SK-N-SH (cell line): Measurements from ENCODE around the gene BCAS3. TPM values are rescaled to one million over a fixed set of nuclear protein-coding genes. Genes with fewer than 3 reads are reported as not detected.

Experiments used
- CTCF ChIA-PET: fragments of 300-600, 350-600 bp; formaldehyde crosslinking; extraction: SDS; loops from one replicate; lab custom pipeline; 2021; lab: Yijun Ruan, JAX
- POLR2A ChIA-PET: fragments of 350-600 bp; sonication (Branson Sonifier 250); formaldehyde crosslinking; extraction: SDS; loops from one replicate; lab custom pipeline; 2020; ENCODE audit warnings: antibody characterized with exemption, inconsistent platforms; lab: Yijun Ruan, JAX
- DNase-seq: peaks from one replicate; pipeline ENCODE4 v3.0.0; 2012
- H2AFZ ChIP-seq: fragments of 200-600 bp; sonication (generic); 2 replicates; pipeline ENCODE4 v1.8.1; 2016; ENCODE audit warnings: antibody characterized with exemption, mild to moderate bottlenecking, low read depth
- H3F3A ChIP-seq: fragments of 200-600 bp; sonication (generic); replicated peaks from 2 replicates; pipeline ENCODE3; 2016; ENCODE audit warnings: antibody characterized with exemption, mild to moderate bottlenecking; ENCODE audit not compliant: insufficient read depth
- H3K27ac ChIP-seq, 2 experiments: fragments of 200-500 bp in 1 of 2; fragments of 200-600 bp in 1 of 2; sonication (Bioruptor generic) in 1 of 2; sonication (generic), shearing (Covaris generic) in 1 of 2; 2 replicates each; pipeline versions ENCODE4 v1.5.1 to v1.6.1; 2014 to 2016; ENCODE audit warnings: low read depth in 2 of 2, inconsistent platforms in 1 of 2, low read length in 1 of 2, mild to moderate bottlenecking in 1 of 2, mixed read lengths in 1 of 2
- H3K27me3 ChIP-seq: fragments of 200-600 bp; sonication (generic), shearing (Covaris generic); 2 replicates; pipeline ENCODE4 v1.6.1; 2016; ENCODE audit warnings: mixed run types; ENCODE audit not compliant: insufficient read depth
- H3K36me3 ChIP-seq, 2 experiments: fragments of 200-500 bp in 1 of 2; fragments of 200-600 bp in 1 of 2; sonication (Bioruptor generic) in 1 of 2; sonication (generic) in 1 of 2; replicated peaks in 1 of 2; 2 replicates each; pipeline versions ENCODE3 to v1.5.1; 2014 to 2016; ENCODE audit warnings: low read length in 1 of 2, mild to moderate bottlenecking in 1 of 2; ENCODE audit not compliant: insufficient read depth in 2 of 2, control insufficient read depth in 1 of 2
- H3K4me1 ChIP-seq, 2 experiments: fragments of 200-500 bp in 1 of 2; fragments of 200-600 bp in 1 of 2; sonication (Bioruptor generic) in 1 of 2; sonication (generic), shearing (Covaris generic) in 1 of 2; 2 replicates each; pipeline versions ENCODE4 v1.5.1 to v1.6.1; 2014 to 2016; ENCODE audit warnings: low read depth in 1 of 2, low read length in 1 of 2, mixed run types in 1 of 2; ENCODE audit not compliant: insufficient read depth in 2 of 2, control insufficient read depth in 1 of 2
- H3K4me2 ChIP-seq: fragments of 200-600 bp; sonication (generic), shearing (Covaris generic); 2 replicates; pipeline ENCODE4 v1.6.1; 2017; ENCODE audit warnings: mixed run types
- H3K4me3 ChIP-seq, 2 experiments: fragments of 200-500 bp in 1 of 2; fragments of 200-600 bp in 1 of 2; sonication (Bioruptor generic) in 1 of 2; sonication (generic), shearing (Covaris generic) in 1 of 2; 2 replicates each; pipeline versions ENCODE4 v1.5.1 to v1.8.1; 2014 to 2016; ENCODE audit warnings: low read depth in 2 of 2, inconsistent platforms in 1 of 2, low read length in 1 of 2, mild to moderate bottlenecking in 1 of 2, mixed read lengths in 1 of 2, moderate library complexity in 1 of 2
- H3K79me2 ChIP-seq: fragments of 200-600 bp; sonication (generic); 2 replicates; pipeline ENCODE4 v1.8.1; 2017; ENCODE audit warnings: mild to moderate bottlenecking; ENCODE audit not compliant: insufficient read depth
- H3K9ac ChIP-seq: fragments of 200-600 bp; sonication (generic); 2 replicates; pipeline ENCODE4 v1.6.1; 2017; ENCODE audit warnings: mixed run types
- H3K9me2 ChIP-seq: fragments of 200-600 bp; sonication (generic); 2 replicates; pipeline ENCODE4 v1.6.1; 2017; ENCODE audit warnings: mixed run types
- H3K9me3 ChIP-seq: fragments of 200-600 bp; sonication (generic); 2 replicates; pipeline ENCODE4 v1.6.1; 2017; ENCODE audit warnings: mixed run types, mild to moderate bottlenecking, moderate library complexity
- H4K20me1 ChIP-seq: fragments of 200-600 bp; sonication (generic); 2 replicates; pipeline ENCODE4 v1.6.1; 2017; ENCODE audit warnings: mild to moderate bottlenecking, mixed run types; ENCODE audit not compliant: insufficient read depth
- CTCF ChIP-seq: fragments of 200-600 bp; sonication (generic); IDR thresholded peaks from 2 replicates; pipeline ENCODE4 v1.6.1; 2017; ENCODE audit warnings: antibody characterized with exemption, mild to moderate bottlenecking, moderate library complexity
- ELF1 ChIP-seq: IDR thresholded peaks from 2 replicates; pipeline ENCODE4 v1.4.0; 2012
- EP300 ChIP-seq, 2 experiments: IDR thresholded peaks; 2 replicates each; pipeline versions ENCODE4 v1.4.0 to v1.6.1; 2012; ENCODE audit warnings: borderline replicate concordance in 1 of 2, low read depth in 1 of 2, low read length in 1 of 2
- EZH2phosphoT487 ChIP-seq: fragments of 200-600 bp; sonication (generic); IDR thresholded peaks from 2 replicates; pipeline ENCODE4 v1.6.1; 2017; ENCODE audit warnings: low read depth, mixed run types, mild to moderate bottlenecking, antibody characterized with exemption, moderate library complexity, borderline replicate concordance
- FOXM1 ChIP-seq: IDR thresholded peaks from 2 replicates; pipeline ENCODE4 v1.4.0; 2012; ENCODE audit warnings: low read depth, mild to moderate bottlenecking
- IRF3 ChIP-seq: fragments of 150-350 bp; IDR thresholded peaks from 2 replicates; pipeline ENCODE4 v1.6.1; 2016; ENCODE audit warnings: mild to moderate bottlenecking, low read depth, low read length
- MEF2A ChIP-seq: IDR thresholded peaks from 2 replicates; pipeline ENCODE4 v1.4.0; 2012; ENCODE audit warnings: low read depth, borderline replicate concordance
- MXI1 ChIP-seq: IDR thresholded peaks from 2 replicates; pipeline ENCODE4 v1.6.1; 2012; ENCODE audit warnings: mild to moderate bottlenecking, low read depth, low read length, improper control_type of control experiment
- NFIC ChIP-seq: IDR thresholded peaks from 2 replicates; pipeline ENCODE4 v1.4.0; 2012; ENCODE audit warnings: borderline replicate concordance
- PBX3 ChIP-seq: IDR thresholded peaks from 2 replicates; pipeline ENCODE4; 2012
- RAD21 ChIP-seq: IDR thresholded peaks from 2 replicates; pipeline ENCODE4 v1.6.1; 2012; ENCODE audit warnings: mild to moderate bottlenecking, low read length
- RCOR1 ChIP-seq: fragments of 150-350 bp; IDR thresholded peaks from 2 replicates; pipeline ENCODE4 v1.6.1; 2017; ENCODE audit warnings: antibody characterized with exemption, low read length
- RXRA ChIP-seq: IDR thresholded peaks from 2 replicates; pipeline ENCODE4 v1.4.0; 2012; ENCODE audit warnings: low read depth, mild to moderate bottlenecking, borderline replicate concordance
- SIN3A ChIP-seq: IDR thresholded peaks from 2 replicates; pipeline ENCODE4 v1.6.1; 2012; ENCODE audit warnings: low read depth, mild to moderate bottlenecking, low read length, moderate library complexity, borderline replicate concordance
- SMC3 ChIP-seq: IDR thresholded peaks from 2 replicates; pipeline ENCODE4 v1.6.1; 2012; ENCODE audit warnings: low read depth, low read length, improper control_type of control experiment
- USF1 ChIP-seq: IDR thresholded peaks from 2 replicates; pipeline ENCODE4 v1.4.0; 2012; ENCODE audit warnings: low read depth, borderline replicate concordance
- ZBTB33 ChIP-seq: IDR thresholded peaks from 2 replicates; pipeline ENCODE4 v1.4.0; 2012; ENCODE audit warnings: low read depth, borderline replicate concordance
- WGBS: methylation state at CpG from one replicate; pipeline ENCODE4 v1.1.6; 2017; ENCODE audit warnings: low lambda C conversion rate; 5-methylcytosine and 5-hydroxymethylcytosine counted together
- polyA plus RNA-seq, 3 experiments: library from polyadenylated mRNA; depleted of rRNA; stranded (reverse); fragments of >200 nt; gene quantifications; 2 replicates each; pipeline ENCODE4 v1.2.3, GENCODE V29; 2012

The BCAS3 gene
- polyA plus RNA-seq, 1 of the 3 experiments (the other 2 are of a cell fraction) = 5.9 TPM

- peaks cover 4% of the 10 kb centered on the region for H3F3A ChIP-seq
- no peaks in the 10 kb centered on the region for H3K79me2 ChIP-seq
- ChIA-PET POLR2A (no interaction called here), CTCF (no interaction called here)
- H3K27ac ChIP-seq = no peak overlapping the region
- TF ChIP-seq USF1 = no peak
- TF ChIP-seq PBX3 = peak; percentile 35
- no peak for TF ChIP-seq EZH2phosphoT487
- H3K27me3 ChIP-seq = no peaks in the 10 kb centered on the region
- H4K20me1 ChIP-seq = no peaks in the 10 kb centered on the region
- 65% methylated on average over 1 of the region's 1 CpG for WGBS
- no peak overlapping the region for H3K9ac ChIP-seq
- H3K9me2 ChIP-seq = no peaks in the 10 kb centered on the region
- H2AFZ ChIP-seq = no peak overlapping the region
- peaks cover 0 to 2% of the 10 kb centered on the region in 2 experiments; a peak in 2 of 4 replicates for H3K4me1 ChIP-seq
- no peak for DNase-seq
- no peak overlapping the region for H3K4me2 ChIP-seq
- no peaks in the 10 kb centered on the region for H3K36me3 ChIP-seq
- no peaks in the 10 kb centered on the region for H3K9me3 ChIP-seq
- no peak overlapping the region for H3K4me3 ChIP-seq
Measured at GRCh38 chr17:61053469-61053868, 375.8 kb downstream of the BCAS3 start.

GRCh38 chr17:61054436-61054835, 376.8 kb downstream of the BCAS3 start:
- no peak overlapping the region for H3K27ac ChIP-seq
- peaks cover 0 to 2% of the 10 kb centered on the region in 2 experiments; a peak in 2 of 4 replicates for H3K4me1 ChIP-seq
- no peaks in the 10 kb centered on the region for H3K9me3 ChIP-seq
- ChIA-PET POLR2A (no interaction called here), CTCF (interaction anchor here (0.7 kb wide), 1 partner anchor 44 kb away, joined by 3 read pairs; no protein-coding TSS in a partner anchor)
- H3K9ac ChIP-seq = no peak overlapping the region
- H3K27me3 ChIP-seq = no peaks in the 10 kb centered on the region
- no peak overlapping the region for H3K4me3 ChIP-seq
- peaks cover 4% of the 10 kb centered on the region for H3F3A ChIP-seq
- TF ChIP-seq SIN3A (no peak), FOXM1 (no peak), ELF1 (no peak), MEF2A (no peak), EP300 (IDR thresholded peaks at IDR 0.05; ENCODE audit: borderline replicate concordance in 1 of 2, low read depth in 1 of 2, low read length in 1 of 2) (no peak), NFIC (no peak), RXRA (no peak), SMC3 (no peak), CTCF (no peak), MXI1 (no peak), RAD21 (no peak), ZBTB33 (no peak), IRF3 (no peak), RCOR1 (no peak)
- DNase-seq = no peak
- H3K36me3 ChIP-seq = no peaks in the 10 kb centered on the region
- H3K79me2 ChIP-seq = no peaks in the 10 kb centered on the region
- no peaks in the 10 kb centered on the region for H3K9me2 ChIP-seq
- no peaks in the 10 kb centered on the region for H4K20me1 ChIP-seq
- H2AFZ ChIP-seq = no peak overlapping the region
- H3K4me2 ChIP-seq = no peak overlapping the region
- 100% methylated on average over 1 of the region's 1 CpG for WGBS
